Keratinocyte (primary cell): ENCODE results near the gene TEX51. TPM values are rescaled to one million over a fixed set of nuclear protein-coding genes. Genes with fewer than 3 reads are reported as not detected.

Experiments
- DNase-seq: peaks from one replicate; pipeline ENCODE4 v3.0.0-alpha.2; 2011; ENCODE audit warnings: low read depth, missing footprints, low spot score
- FAIRE-seq: peaks from 2 replicates; lab custom pipeline; 2011; peaks lifted over from hg19 to GRCh38; lab: Jason Lieb, UNC
- H2AFZ ChIP-seq: 2 replicates; pipeline ENCODE4 v1.6.0; 2012; ENCODE audit warnings: low read length, control low read depth, inconsistent platforms; ENCODE audit not compliant: control insufficient read depth
- H3K27ac ChIP-seq: 2 replicates; pipeline ENCODE4 v1.5.1; 2011; ENCODE audit warnings: low read length; ENCODE audit not compliant: control insufficient read depth, insufficient read depth
- H3K27me3 ChIP-seq: 3 replicates; pipeline ENCODE4 v1.6.0; 2011; ENCODE audit warnings: low read length; ENCODE audit not compliant: control insufficient read depth, insufficient read depth; ENCODE audit errors: extremely low read depth
- H3K36me3 ChIP-seq, 2 experiments: 2 replicates in 1 of 2; 3 replicates in 1 of 2; pipeline ENCODE4 v1.5.1; 2011; ENCODE audit warnings: low read length in 2 of 2, mild to moderate bottlenecking in 1 of 2; ENCODE audit not compliant: control insufficient read depth in 2 of 2, insufficient read depth in 2 of 2; ENCODE audit errors: extremely low read depth in 1 of 2
- H3K4me1 ChIP-seq: 3 replicates; pipeline ENCODE4 v1.5.1; 2011; ENCODE audit warnings: low read length; ENCODE audit not compliant: control insufficient read depth, insufficient read depth; ENCODE audit errors: extremely low read depth
- H3K4me2 ChIP-seq: 3 replicates; pipeline ENCODE4 v1.6.0; 2011; ENCODE audit warnings: low read depth, low read length; ENCODE audit not compliant: control insufficient read depth, insufficient read depth; ENCODE audit errors: extremely low read depth
- H3K4me3 ChIP-seq, 3 experiments: fragments of 200-600 bp in 1 of 3; sonication (generic) in 1 of 3; 2 replicates in 2 of 3; 3 replicates in 1 of 3; pipeline ENCODE4 v1.5.1; 2011 to 2016; ENCODE audit warnings: low read length in 3 of 3, mild to moderate bottlenecking in 3 of 3, control low read depth in 2 of 3, inconsistent platforms in 1 of 3, low read depth in 1 of 3, mixed read lengths in 1 of 3, mixed run types in 1 of 3, moderate library complexity in 1 of 3; ENCODE audit not compliant: control insufficient read depth in 2 of 3, insufficient read depth in 2 of 3; ENCODE audit errors: extremely low read depth in 1 of 3
- H3K79me2 ChIP-seq: 2 replicates; pipeline ENCODE4 v1.6.0; 2012; ENCODE audit warnings: low read length; ENCODE audit not compliant: control insufficient read depth, insufficient read depth
- H3K9ac ChIP-seq: 3 replicates; pipeline ENCODE4 v1.6.0; 2011; ENCODE audit warnings: low read length; ENCODE audit not compliant: control insufficient read depth, insufficient read depth; ENCODE audit errors: extremely low read depth
- H3K9me1 ChIP-seq: 3 replicates; pipeline ENCODE4 v1.6.0; 2011; ENCODE audit warnings: low read length; ENCODE audit not compliant: control insufficient read depth, insufficient read depth; ENCODE audit errors: extremely low read depth
- H3K9me3 ChIP-seq: 2 replicates; pipeline ENCODE4 v1.5.1; 2012; ENCODE audit warnings: low read depth, low read length; ENCODE audit not compliant: control insufficient read depth
- H4K20me1 ChIP-seq: 3 replicates; pipeline ENCODE4 v1.6.0; 2011; ENCODE audit warnings: low read length; ENCODE audit not compliant: control insufficient read depth, insufficient read depth; ENCODE audit errors: extremely low read depth
- CTCF ChIP-seq, 3 experiments: IDR thresholded peaks in 1 of 3; conservative IDR thresholded peaks in 1 of 3; optimal IDR thresholded peaks in 1 of 3; 2 replicates in 2 of 3; 3 replicates in 1 of 3; pipeline versions ENCODE3 to v1.5.1; 2011; ENCODE audit warnings: low read length in 3 of 3, mild to moderate bottlenecking in 3 of 3, moderate library complexity in 2 of 3, control low read depth in 1 of 3, inconsistent platforms in 1 of 3; ENCODE audit not compliant: insufficient read depth in 2 of 3; ENCODE audit errors: extremely low read depth in 1 of 3
- EZH2 ChIP-seq: IDR thresholded peaks from one replicate; pipeline ENCODE4 v1.6.1; 2012; ENCODE audit warnings: inconsistent platforms, mild to moderate bottlenecking, low read length, moderate library complexity
- dilution Hi-C: fragments of 300-500 bp; cut with MboI; formaldehyde crosslinking; loops from one replicate; pipeline ENCODE4 v1.7.0; 2020; ENCODE audit warnings: low sequenced_read_pairs; ENCODE audit not compliant: extremely low pct_ligation_motif_present
- polyA plus RNA-seq, 5 experiments: library from polyadenylated mRNA; depleted of rRNA in 3 of 5; stranded (reverse) in 3 of 5; stranded (forward) in 1 of 5; unstranded in 1 of 5; fragments of >200 nt; gene quantifications; 1 replicate in 1 of 5; 2 replicates in 3 of 5; 3 replicates in 1 of 5; pipeline versions ENCODE4 v1.2.1 to v1.2.3, GENCODE V29; 2011 to 2012; ENCODE audit warnings: missing spikeins in 2 of 5, low read depth in 1 of 5, low replicate concordance in 1 of 5

Gene TEX51
- polyA plus RNA-seq, 1 donor (not counting 4 experiments of a cell fraction or from before 2014, with no cell fraction given), result not detected

DNA sequence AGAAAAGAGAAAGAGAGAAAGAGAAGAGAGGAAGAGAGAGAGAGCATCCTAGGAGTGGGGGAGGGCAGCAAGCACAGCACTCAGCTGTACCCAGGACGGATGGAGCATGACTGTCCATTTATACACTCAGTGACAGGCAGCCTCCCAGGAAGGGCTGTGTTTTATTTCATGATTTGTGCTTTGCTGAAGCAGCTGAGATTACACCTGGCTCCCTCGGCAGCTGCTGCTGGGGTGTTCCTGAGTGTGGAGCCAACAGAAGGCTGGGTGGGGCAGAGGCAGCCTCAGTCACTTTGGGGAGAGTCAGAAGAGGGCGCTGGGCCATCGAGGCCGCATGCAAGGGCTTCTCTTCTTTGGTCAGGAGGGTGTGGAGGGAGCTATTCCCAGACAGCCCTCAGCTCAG is 47.8 kb upstream of the TEX51 start:
- no peaks in the 10 kb centered on the region for H3K36me3 ChIP-seq
- DNase-seq, result no peak
- no peak for FAIRE-seq
- no peaks in the 10 kb centered on the region for H3K27me3 ChIP-seq
- H2AFZ ChIP-seq, result no peak overlapping the region
- H4K20me1 ChIP-seq, result no peaks in the 10 kb centered on the region
- no peaks in the 10 kb centered on the region for H3K79me2 ChIP-seq
- H3K9ac ChIP-seq, result no peak overlapping the region
- TF ChIP-seq CTCF (optimal IDR thresholded peaks at IDR 0.05 in 1 of 3, IDR thresholded peaks at IDR 0.05 in 1 of 3, conservative IDR thresholded peaks at IDR 0.05 in 1 of 3; ENCODE audit: extremely low read depth in 1 of 3, insufficient read depth in 2 of 3, low read length in 3 of 3) (no peak), EZH2 (no peak)
- no peak overlapping the region for H3K27ac ChIP-seq
- no peaks in the 10 kb centered on the region for H3K9me1 ChIP-seq
- H3K4me1 ChIP-seq, result no peaks in the 10 kb centered on the region
- no peaks in the 10 kb centered on the region for H3K9me3 ChIP-seq
- dilution Hi-C loops, result no loop called here
- H3K4me3 ChIP-seq, result no peak overlapping the region
- H3K4me2 ChIP-seq, result no peak overlapping the region

GRCh38 chr2:126851756-126852155 is 46.9 kb upstream of the TEX51 start:
- DNase-seq, result no peak
- no peaks in the 10 kb centered on the region for H3K4me1 ChIP-seq
- H3K36me3 ChIP-seq, result no peaks in the 10 kb centered on the region
- no peaks in the 10 kb centered on the region for H3K79me2 ChIP-seq
- no peak overlapping the region for H3K27ac ChIP-seq
- H3K4me3 ChIP-seq, result no peak overlapping the region
- H4K20me1 ChIP-seq, result no peaks in the 10 kb centered on the region
- dilution Hi-C loops, result no loop called here
- H2AFZ ChIP-seq, result no peak overlapping the region
- no peaks in the 10 kb centered on the region for H3K27me3 ChIP-seq
- no peaks in the 10 kb centered on the region for H3K9me1 ChIP-seq
- TF ChIP-seq EZH2 (no peak), CTCF (optimal IDR thresholded peaks at IDR 0.05 in 1 of 3, IDR thresholded peaks at IDR 0.05 in 1 of 3, conservative IDR thresholded peaks at IDR 0.05 in 1 of 3; ENCODE audit: extremely low read depth in 1 of 3, insufficient read depth in 2 of 3, low read length in 3 of 3) (no peak)
- H3K4me2 ChIP-seq, result no peak overlapping the region
- H3K9ac ChIP-seq, result no peak overlapping the region
- no peak for FAIRE-seq
- H3K9me3 ChIP-seq, result no peaks in the 10 kb centered on the region
